Spinal cord (tissue), 10 donors: ENCODE results near the gene SNED1. TPM values are rescaled to one million over a fixed set of nuclear protein-coding genes. Genes with fewer than 3 reads are reported as not detected.

Source experiments
- DNase-seq, 6 donors: peaks; one replicate each; pipeline versions ENCODE4 v3.0.0 to v3.0.0-alpha.2; 2013 to 2015; ENCODE audit warnings: low spot score in 6 of 6, low read depth in 4 of 6
- H3K27ac ChIP-seq: one replicate; pipeline ENCODE4 v1.5.1; 2013; ENCODE audit warnings: low read depth, low read length, control low read depth
- H3K27me3 ChIP-seq: one replicate; pipeline ENCODE4 v1.6.1; 2013; ENCODE audit warnings: low read length; ENCODE audit not compliant: control insufficient read depth, insufficient read depth
- H3K36me3 ChIP-seq: one replicate; pipeline ENCODE4 v1.6.1; 2013; ENCODE audit warnings: low read length; ENCODE audit not compliant: control insufficient read depth, insufficient read depth
- H3K4me1 ChIP-seq: one replicate; pipeline ENCODE4 v1.6.1; 2013; ENCODE audit warnings: low read length; ENCODE audit not compliant: control insufficient read depth, insufficient read depth
- H3K4me3 ChIP-seq: one replicate; pipeline ENCODE4 v1.5.1; 2013; ENCODE audit warnings: low read depth, low read length, control low read depth
- H3K9me3 ChIP-seq: one replicate; pipeline ENCODE4 v1.6.1; 2013; ENCODE audit warnings: low read length; ENCODE audit not compliant: control insufficient read depth, insufficient read depth
- WGBS: methylation state at CpG from one replicate; pipeline ENCODE4 v1.1.5; 2013; ENCODE audit warnings: missing lambda C conversion rate; ENCODE audit not compliant: insufficient coverage; 5-methylcytosine and 5-hydroxymethylcytosine counted together
- polyA plus RNA-seq, 2 donors: library from polyadenylated mRNA; unstranded; fragments of 120-200 nt; gene quantifications; one replicate each; pipeline ENCODE4 v1.2.1, GENCODE V29; 2013; ENCODE audit not compliant: insufficient read length in 2 of 2
- total RNA-seq, 2 donors: library from RNA; depleted of rRNA in 1 of 2; stranded (reverse); fragments of 120-200 nt in 1 of 2; fragments of >200 nt in 1 of 2; gene quantifications; one replicate each; pipeline versions ENCODE4 v1.2.3 to v1.2.4, GENCODE V29; 2013 to 2014
- donor health status: healthy.

The SNED1 gene
- total and polyA plus RNA-seq, 4 donors, result 6.0 to 93.7 (median 26.7) TPM

DNA sequence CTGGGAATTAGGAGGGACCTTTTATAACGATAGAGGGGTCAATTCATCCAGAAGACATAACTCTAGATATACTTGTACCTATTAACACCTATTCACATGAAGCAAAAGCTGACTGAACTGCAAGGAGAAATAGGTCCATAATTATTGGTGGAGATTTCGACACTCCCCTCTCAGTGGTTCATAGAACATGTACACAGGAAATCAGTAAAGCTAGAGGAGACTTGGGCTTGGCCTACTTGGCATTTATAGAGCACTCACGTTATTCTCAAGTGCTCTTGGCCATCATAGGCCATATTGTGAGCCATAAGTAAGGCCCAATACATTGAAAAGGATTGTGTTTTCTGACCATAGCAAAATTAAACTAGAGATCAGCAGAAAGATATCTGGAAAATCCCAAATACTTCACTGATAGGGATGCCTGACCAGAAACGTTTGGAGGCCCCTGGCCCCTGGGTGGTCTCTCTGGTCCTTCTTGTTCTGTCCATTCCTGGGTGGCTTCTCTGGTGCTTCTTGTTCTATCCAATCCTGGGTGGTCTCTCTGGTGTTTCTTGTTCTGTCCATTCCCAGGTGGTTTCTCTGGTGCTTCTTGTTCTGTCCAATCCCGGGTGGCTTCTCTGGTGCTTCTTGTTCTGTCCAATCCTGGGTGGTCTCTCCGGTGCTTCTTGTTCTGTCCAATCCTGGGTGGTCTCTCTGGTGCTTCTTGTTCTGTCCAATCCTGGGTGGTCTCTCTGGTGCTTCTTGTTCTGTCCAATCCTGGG lies 49.0 kb downstream of the SNED1 start:
- Histone ChIP-seq H3K4me1 (no peaks in the 10 kb centered on the region), H3K27me3 (peaks cover 10% of the 10 kb centered on the region), H3K27ac (no peak overlapping the region), H3K4me3 (no peak overlapping the region), H3K36me3 (peaks cover 9% of the 10 kb centered on the region), H3K9me3 (peaks cover 4% of the 10 kb centered on the region)
- no peak for DNase-seq
- WGBS, result 53% methylated on average over 4 of the region's 6 CpGs

- no peak for DNase-seq
- Histone ChIP-seq H3K4me1 (no peaks in the 10 kb centered on the region), H3K36me3 (peaks cover 14% of the 10 kb centered on the region), H3K27me3 (peaks cover 15% of the 10 kb centered on the region), H3K27ac (no peak overlapping the region), H3K9me3 (peaks cover 4% of the 10 kb centered on the region), H3K4me3 (no peak overlapping the region)
- 92% methylated on average over 29 of the region's 30 CpGs for WGBS
Observed at GRCh38 chr2:241048149-241048948, 49.9 kb downstream of the SNED1 start.

GRCh38 chr2:241048949-241049343 lies 50.5 kb downstream of the SNED1 start:
- Histone ChIP-seq H3K27me3 (peaks cover 15% of the 10 kb centered on the region), H3K27ac (no peak overlapping the region), H3K9me3 (peaks cover 4% of the 10 kb centered on the region), H3K4me1 (no peaks in the 10 kb centered on the region), H3K4me3 (no peak overlapping the region), H3K36me3 (peaks cover 14% of the 10 kb centered on the region)
- 96% methylated on average over 5 of the region's 11 CpGs for WGBS
- DNase-seq, result no peak

- H3K4me1 ChIP-seq, result no peaks in the 10 kb centered on the region
- 40% methylated on average over 37 of the region's 38 CpGs for WGBS
- H3K4me3 ChIP-seq, result no peak overlapping the region
- peaks cover 13% of the 10 kb centered on the region for H3K27me3 ChIP-seq
- no peak overlapping the region for H3K27ac ChIP-seq
- peaks cover 14% of the 10 kb centered on the region for H3K36me3 ChIP-seq
- no peak for DNase-seq
- H3K9me3 ChIP-seq, result no peaks in the 10 kb centered on the region
Observed at GRCh38 chr2:241049739-241050623, 51.6 kb downstream of the SNED1 start.

DNA sequence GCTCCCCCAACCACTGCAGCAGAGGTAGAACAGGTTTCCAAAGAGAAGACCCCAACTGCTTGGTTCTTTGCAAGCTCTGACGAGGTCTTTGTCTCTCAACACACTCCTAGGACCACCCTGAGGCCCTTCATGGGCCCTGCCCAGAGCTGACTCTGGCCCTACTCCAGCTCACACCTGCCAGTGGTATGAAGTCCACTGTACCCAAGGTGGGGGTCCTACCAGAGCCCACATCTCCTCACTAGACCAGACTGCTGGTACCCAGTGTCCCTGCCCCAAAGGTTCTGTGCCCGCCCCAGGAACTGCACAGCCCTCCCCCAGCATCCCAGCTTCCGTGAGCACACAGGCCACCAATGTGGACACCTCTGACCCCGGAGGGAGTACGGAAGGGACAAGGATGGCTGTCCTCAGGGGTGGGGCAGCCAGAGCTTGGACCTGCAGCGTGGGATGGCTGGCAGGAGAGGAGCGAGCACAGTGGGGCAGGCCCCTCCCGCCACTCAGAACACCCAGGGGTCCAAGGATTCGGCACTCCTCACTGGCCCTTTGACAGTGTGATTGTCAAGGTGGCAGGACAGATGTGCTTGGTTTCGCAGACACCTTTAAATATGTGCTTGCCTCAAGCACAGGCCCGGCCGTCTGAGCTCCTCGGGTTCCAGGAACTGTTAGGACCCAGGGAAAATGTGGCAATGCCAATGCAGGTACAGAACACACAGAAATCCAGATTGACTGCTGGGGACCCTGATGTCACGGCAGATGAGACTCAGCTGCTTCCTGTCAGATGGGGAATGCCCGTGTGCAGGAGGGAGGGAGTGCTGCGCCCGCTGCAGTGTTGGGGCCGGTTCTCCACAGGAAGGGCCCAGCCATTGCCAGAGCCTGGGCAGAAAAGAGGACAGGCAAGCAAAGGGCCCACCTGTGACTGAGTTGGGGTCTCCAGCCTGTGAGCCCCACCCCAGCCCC lies 52.5 kb downstream of the SNED1 start:
- Histone ChIP-seq H3K9me3 (no peaks in the 10 kb centered on the region), H3K27ac (no peak overlapping the region), H3K4me1 (no peaks in the 10 kb centered on the region), H3K36me3 (peaks cover 14% of the 10 kb centered on the region), H3K4me3 (no peak overlapping the region), H3K27me3 (peaks cover 13% of the 10 kb centered on the region)
- no peak for DNase-seq
- 79% methylated on average over 18 of the region's 18 CpGs for WGBS

DNA sequence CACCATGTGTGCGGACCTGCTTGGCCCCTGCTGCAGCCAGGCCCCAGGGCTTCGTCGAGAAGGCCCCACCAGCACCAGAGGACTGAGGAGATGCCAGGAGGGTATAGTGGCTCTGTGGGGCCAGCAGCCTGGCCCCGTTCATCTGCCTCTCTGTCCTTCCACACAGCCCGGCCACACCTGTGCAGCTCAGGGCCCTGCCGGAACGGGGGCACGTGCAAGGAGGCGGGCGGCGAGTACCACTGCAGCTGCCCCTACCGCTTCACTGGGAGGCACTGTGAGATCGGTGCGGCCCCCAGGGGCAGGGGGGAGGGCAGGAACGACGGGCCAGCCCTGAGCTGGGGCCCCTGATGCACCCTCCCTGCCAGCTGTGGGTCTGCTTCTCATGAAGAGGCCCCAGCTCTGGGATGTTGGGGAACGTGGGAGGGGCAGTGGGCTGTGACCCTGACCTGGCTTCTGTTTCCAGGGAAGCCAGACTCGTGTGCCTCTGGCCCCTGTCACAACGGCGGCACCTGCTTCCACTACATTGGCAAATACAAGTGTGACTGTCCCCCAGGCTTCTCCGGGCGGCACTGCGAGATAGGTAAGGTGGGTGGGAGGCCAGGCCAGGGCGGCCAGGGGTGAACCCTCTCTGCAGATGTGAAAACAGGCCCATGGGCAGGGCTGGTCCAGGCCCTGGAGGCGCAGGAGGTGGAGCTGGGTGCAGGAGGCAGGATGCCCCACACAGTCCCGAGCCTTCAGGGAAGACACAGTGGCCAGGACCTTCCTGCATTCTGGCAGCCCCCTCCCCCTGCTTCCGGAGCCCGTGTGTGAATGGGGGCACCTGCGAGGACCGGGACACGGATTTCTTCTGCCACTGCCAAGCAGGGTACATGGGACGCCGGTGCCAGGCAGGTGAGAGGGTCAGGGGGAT lies 53.4 kb downstream of the SNED1 start:
- Histone ChIP-seq H3K4me1 (no peaks in the 10 kb centered on the region), H3K27ac (no peak overlapping the region), H3K27me3 (peaks cover 13% of the 10 kb centered on the region), H3K4me3 (no peak overlapping the region), H3K36me3 (peaks cover 14% of the 10 kb centered on the region), H3K9me3 (no peaks in the 10 kb centered on the region)
- no peak for DNase-seq
- 89% methylated on average over 33 of the region's 33 CpGs for WGBS

DNA sequence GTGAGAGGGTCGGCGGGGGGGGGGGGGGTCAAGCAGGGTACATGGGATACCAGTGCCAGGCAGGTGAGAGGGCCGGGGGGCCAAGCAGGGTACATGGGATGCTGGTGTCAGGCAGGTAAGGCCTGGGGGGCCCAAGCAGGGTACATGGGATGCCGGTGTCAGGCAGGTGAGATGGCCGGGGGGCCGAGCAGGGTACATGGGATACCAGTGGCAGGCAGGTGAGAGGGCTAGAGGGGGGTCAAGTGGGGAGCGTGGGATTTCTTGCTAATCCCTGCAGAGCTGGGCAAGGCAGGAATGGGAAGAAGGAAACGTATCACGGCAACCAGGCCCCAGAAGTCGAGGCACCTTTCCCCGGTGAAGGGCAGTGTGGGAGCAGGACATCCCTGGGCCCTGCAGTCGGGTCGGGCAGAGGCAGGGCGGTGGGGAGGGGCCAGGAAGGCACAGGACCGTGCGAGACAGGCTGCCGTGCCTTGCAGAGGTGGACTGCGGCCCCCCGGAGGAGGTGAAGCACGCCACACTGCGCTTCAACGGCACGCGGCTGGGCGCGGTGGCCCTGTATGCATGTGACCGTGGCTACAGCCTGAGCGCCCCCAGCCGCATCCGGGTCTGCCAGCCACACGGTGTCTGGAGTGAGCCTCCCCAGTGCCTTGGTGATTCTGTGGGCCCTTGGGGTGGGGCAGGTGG lies 54.4 kb downstream of the SNED1 start:
- no peak for DNase-seq
- H3K27me3 ChIP-seq, result peaks cover 13% of the 10 kb centered on the region
- H3K9me3 ChIP-seq, result no peaks in the 10 kb centered on the region

More for the DNA sequence above, 54.4 kb downstream of the SNED1 start:
- no peak overlapping the region for H3K27ac ChIP-seq
- 74% methylated on average over 28 of the region's 31 CpGs for WGBS
- no peak overlapping the region for H3K4me3 ChIP-seq
- H3K36me3 ChIP-seq, result peaks cover 14% of the 10 kb centered on the region
- no peaks in the 10 kb centered on the region for H3K4me1 ChIP-seq
